A673 (cell line): ENCODE measurements around the gene SOX6.

Experiments
- CTCF ChIP-seq: fragments of 300-800, 200-600 bp; sonication (generic); conservative IDR thresholded peaks from 2 replicates; pipeline ENCODE4 v1.5.1; 2017; ENCODE audit warnings: low read depth, mild to moderate bottlenecking, antibody characterized with exemption, low read length, moderate library complexity, mixed read lengths
- EZH2 ChIP-seq: fragments of 200-600 bp; sonication (generic); IDR thresholded peaks from 2 replicates; pipeline ENCODE4 v1.6.1; 2017; ENCODE audit warnings: borderline replicate concordance, low read depth, mild to moderate bottlenecking, mixed read lengths, antibody characterized with exemption, low read length; ENCODE audit not compliant: poor library complexity, severe bottlenecking

- TF ChIP-seq CTCF = no peak
- no peak for TF ChIP-seq EZH2
Observed at GRCh38 chr11:15985860-15986139, 370.5 kb downstream of the SOX6 start.
